GM23338 (cell line): ENCODE results near the gene CCDC110. TPM values are rescaled to one million over a fixed set of nuclear protein-coding genes. Genes with fewer than 3 reads are reported as not detected.

ENCODE experiments used
- ATAC-seq: fragments of 200-7000 bp; cut with Tn5 transposase; 3 replicates; pipeline ENCODE4 v1.9.1; 2020
- DNase-seq: peaks from one replicate; pipeline ENCODE4 v3.0.0-alpha.2; 2015; ENCODE audit warnings: low spot score
- H2AFZ ChIP-seq: fragments of 200-600 bp; sonication (generic); 2 replicates; pipeline ENCODE4 v1.8.0; 2016; ENCODE audit warnings: antibody characterized with exemption, mild to moderate bottlenecking, moderate library complexity
- H3F3A ChIP-seq: fragments of 200-600 bp; sonication (generic); replicated peaks from 2 replicates; pipeline ENCODE4 v1.8.0; 2017; ENCODE audit warnings: antibody characterized with exemption, mixed run types, low read depth
- H3K27ac ChIP-seq: fragments of 200-600 bp; sonication (generic); 2 replicates; pipeline ENCODE4 v1.6.1; 2016; ENCODE audit warnings: low read depth
- H3K27me3 ChIP-seq: fragments of 200-600 bp; sonication (generic); 2 replicates; pipeline ENCODE4 v1.8.0; 2016; ENCODE audit warnings: mild to moderate bottlenecking, mixed run types, moderate library complexity; ENCODE audit not compliant: insufficient read depth
- H3K36me3 ChIP-seq: fragments of 200-600 bp; sonication (generic); 2 replicates; pipeline ENCODE4 v1.8.0; 2016; ENCODE audit warnings: mild to moderate bottlenecking; ENCODE audit not compliant: insufficient read depth
- H3K4me1 ChIP-seq: fragments of 200-600 bp; sonication (generic); 2 replicates; pipeline ENCODE4 v1.8.0; 2016; ENCODE audit warnings: mild to moderate bottlenecking, moderate library complexity; ENCODE audit not compliant: insufficient read depth
- H3K4me2 ChIP-seq: fragments of 200-600 bp; sonication (generic); 2 replicates; pipeline ENCODE4 v1.7.1; 2017; ENCODE audit warnings: mixed run types
- H3K4me3 ChIP-seq: fragments of 200-600 bp; sonication (generic); 2 replicates; pipeline ENCODE4 v1.6.1; 2016; ENCODE audit warnings: mixed run types
- H3K79me2 ChIP-seq: fragments of 200-600 bp; sonication (generic); replicated peaks from 2 replicates; pipeline ENCODE4 v1.8.0; 2017; ENCODE audit warnings: mild to moderate bottlenecking; ENCODE audit not compliant: insufficient read depth
- H3K9me2 ChIP-seq: fragments of 200-600 bp; sonication (generic); 2 replicates; pipeline ENCODE4 v1.8.0; 2017; ENCODE audit not compliant: insufficient read depth
- H4K20me1 ChIP-seq: fragments of 200-600 bp; sonication (generic); replicated peaks from 2 replicates; pipeline ENCODE4 v1.8.0; 2017; ENCODE audit warnings: mild to moderate bottlenecking; ENCODE audit not compliant: insufficient read depth
- H3K27ac Mint-ChIP-seq: 2 replicates; pipeline ENCODE4 v1.8.0; 2020; ENCODE audit warnings: inconsistent platforms, mild to moderate bottlenecking, moderate library complexity, mixed read lengths
- H3K27me3 Mint-ChIP-seq: 3 replicates; pipeline ENCODE4 v1.8.0; 2022; ENCODE audit warnings: low read depth, mild to moderate bottlenecking, moderate library complexity, mixed read lengths, inconsistent platforms; ENCODE audit not compliant: insufficient read depth, poor library complexity
- H3K36me3 Mint-ChIP-seq: 3 replicates; pipeline ENCODE4 v1.8.0; 2021; ENCODE audit warnings: low read depth, mild to moderate bottlenecking, inconsistent platforms, moderate library complexity, mixed read lengths
- H3K4me1 Mint-ChIP-seq: 3 replicates; pipeline ENCODE4 v1.8.0; 2020; ENCODE audit warnings: mild to moderate bottlenecking, inconsistent platforms, mixed read lengths
- H3K4me3 Mint-ChIP-seq: 3 replicates; pipeline ENCODE4 v1.8.0; 2021; ENCODE audit warnings: moderate library complexity, mild to moderate bottlenecking, inconsistent platforms, mixed read lengths
- H3K9me3 Mint-ChIP-seq: 3 replicates; pipeline ENCODE4 v1.8.0; 2020; ENCODE audit warnings: moderate library complexity, mild to moderate bottlenecking, inconsistent platforms, mixed read lengths
- CREB1 ChIP-seq: fragments of 250-450 bp; sonication (Bioruptor Pico); IDR thresholded peaks from 2 replicates; pipeline ENCODE4 v1.5.0; 2020; ENCODE audit warnings: low read depth, mild to moderate bottlenecking, moderate library complexity
- CTCF ChIP-seq, 2 experiments: fragments of 200-600 bp in 1 of 2; sonication (generic) in 1 of 2; conservative IDR thresholded peaks; 2 replicates each; pipeline versions ENCODE4 v1.5.1 to v1.6.1; 2016 to 2017; ENCODE audit warnings: antibody characterized with exemption in 2 of 2, low read depth in 2 of 2, mild to moderate bottlenecking in 2 of 2, moderate library complexity in 1 of 2
- ETS1 ChIP-seq: IDR thresholded peaks from 2 replicates; pipeline ENCODE4 v1.6.1; 2016; ENCODE audit warnings: antibody characterized with exemption
- EZH2 ChIP-seq: fragments of 200-600 bp; sonication (generic); IDR thresholded peaks from one replicate; pipeline ENCODE4 v1.8.0; 2017; ENCODE audit warnings: antibody characterized with exemption, mild to moderate bottlenecking, low read depth; ENCODE audit not compliant: unreplicated experiment
- EZH2phosphoT487 ChIP-seq: fragments of 200-600 bp; sonication (generic); IDR thresholded peaks from one replicate; pipeline ENCODE4 v1.8.1; 2018; ENCODE audit warnings: antibody characterized with exemption; ENCODE audit not compliant: unreplicated experiment
- JUNB ChIP-seq: IDR thresholded peaks from one replicate; pipeline ENCODE4 v1.6.1; 2016; ENCODE audit warnings: antibody characterized with exemption; ENCODE audit not compliant: unreplicated experiment
- NANOG ChIP-seq: IDR thresholded peaks from 2 replicates; pipeline ENCODE4 v1.6.1; 2016; ENCODE audit warnings: antibody characterized with exemption, borderline replicate concordance
- POLR2AphosphoS5 ChIP-seq: IDR thresholded peaks from 2 replicates; pipeline ENCODE4 v1.6.1; 2016; ENCODE audit warnings: antibody characterized with exemption, low read depth
- STAT1 ChIP-seq: IDR thresholded peaks from one replicate; pipeline ENCODE4 v1.6.1; 2016; ENCODE audit warnings: antibody characterized with exemption; ENCODE audit not compliant: unreplicated experiment
- ZNF114 ChIP-seq: fragments of 250-450 bp; sonication (Bioruptor Pico); IDR thresholded peaks from 2 replicates; pipeline ENCODE4 v1.5.0; 2020; ENCODE audit warnings: mild to moderate bottlenecking, moderate library complexity
- ZNF331 ChIP-seq: fragments of 250-450 bp; sonication (Bioruptor Pico); IDR thresholded peaks from 2 replicates; pipeline ENCODE4 v1.5.0; 2020; ENCODE audit warnings: low read depth, mild to moderate bottlenecking, moderate library complexity
- ZNF462 ChIP-seq: fragments of 250-450 bp; sonication (Bioruptor Pico); IDR thresholded peaks from 2 replicates; pipeline ENCODE4 v1.5.0; 2020; ENCODE audit warnings: mild to moderate bottlenecking, moderate library complexity
- polyA plus RNA-seq: library from polyadenylated mRNA; unstranded; fragments of >200 nt; fragmentation: Nextera tagmentation; extraction: Ambion mirVana; gene quantifications from 2 replicates; pipeline ENCODE4 v1.2.1, GENCODE V29; 2016
- total RNA-seq: library from RNA; depleted of rRNA; stranded (reverse); fragments of >200 nt; shearing (Covaris generic); gene quantifications from 2 replicates; pipeline ENCODE4 v1.2.3, GENCODE V29; 2014

CCDC110 gene
- total and polyA plus RNA-seq, 2 experiments from 2014 or later = 5.4 to 6.7 TPM

- TF ChIP-seq ZNF462 (CRISPR knock-in tag) = no peak
- no peak for TF ChIP-seq POLR2AphosphoS5
- TF ChIP-seq ZNF331 (CRISPR knock-in tag) = no peak
- TF ChIP-seq ETS1 = no peak
- TF ChIP-seq EZH2phosphoT487 = no peak
- no peak for TF ChIP-seq CREB1 (CRISPR knock-in tag)
Measured at GRCh38 chr4:185468999-185469398, 2.5 kb downstream of the CCDC110 start (continued).

- Mint-ChIP-seq H3K27me3 (peaks cover 13% of the 10 kb centered on the region), H3K4me3 (no peak overlapping the region), H3K9me3 (peaks cover under 1% of the 10 kb centered on the region; the same call in 1 of the 3 replicates), H3K36me3 (peaks cover 3% of the 10 kb centered on the region; the same call in 1 of the 3 replicates), H3K27ac (no peak overlapping the region), H3K4me1 (peaks cover 33% of the 10 kb centered on the region)
- Histone ChIP-seq H3K27me3 (peaks cover 21% of the 10 kb centered on the region), H3K4me1 (peaks cover 15% of the 10 kb centered on the region), H3K4me2 (no peak overlapping the region), H3F3A (no peaks in the 10 kb centered on the region), H3K79me2 (no peaks in the 10 kb centered on the region), H2AFZ (no peak overlapping the region), H3K4me3 (no peak overlapping the region), H3K36me3 (no peaks in the 10 kb centered on the region), H3K9me2 (no peaks in the 10 kb centered on the region), H3K27ac (no peak overlapping the region), H4K20me1 (no peaks in the 10 kb centered on the region)
- no peak for ATAC-seq
- DNase-seq = no peak
- TF ChIP-seq CTCF (conservative IDR thresholded peaks at IDR 0.05; ENCODE audit: low read depth in 2 of 2) = no peak
- TF ChIP-seq NANOG = no peak
- TF ChIP-seq JUNB = no peak
- no peak for TF ChIP-seq ZNF114
- no peak for TF ChIP-seq ZNF331 (CRISPR knock-in tag)
- no peak for TF ChIP-seq EZH2phosphoT487
- no peak for TF ChIP-seq STAT1
- no peak for TF ChIP-seq EZH2
- TF ChIP-seq ETS1 = no peak
- TF ChIP-seq POLR2AphosphoS5 = no peak
Measured at GRCh38 chr4:185467991-185468390, 3.5 kb downstream of the CCDC110 start.
